Stromal cell of bone marrow (primary cell): ENCODE results near the gene PDLIM4.

Experiments used
- DNase-seq: peaks from one replicate; pipeline ENCODE4 v3.0.0-alpha.2; 2012; ENCODE audit warnings: low read depth

Gene PDLIM4

DNA sequence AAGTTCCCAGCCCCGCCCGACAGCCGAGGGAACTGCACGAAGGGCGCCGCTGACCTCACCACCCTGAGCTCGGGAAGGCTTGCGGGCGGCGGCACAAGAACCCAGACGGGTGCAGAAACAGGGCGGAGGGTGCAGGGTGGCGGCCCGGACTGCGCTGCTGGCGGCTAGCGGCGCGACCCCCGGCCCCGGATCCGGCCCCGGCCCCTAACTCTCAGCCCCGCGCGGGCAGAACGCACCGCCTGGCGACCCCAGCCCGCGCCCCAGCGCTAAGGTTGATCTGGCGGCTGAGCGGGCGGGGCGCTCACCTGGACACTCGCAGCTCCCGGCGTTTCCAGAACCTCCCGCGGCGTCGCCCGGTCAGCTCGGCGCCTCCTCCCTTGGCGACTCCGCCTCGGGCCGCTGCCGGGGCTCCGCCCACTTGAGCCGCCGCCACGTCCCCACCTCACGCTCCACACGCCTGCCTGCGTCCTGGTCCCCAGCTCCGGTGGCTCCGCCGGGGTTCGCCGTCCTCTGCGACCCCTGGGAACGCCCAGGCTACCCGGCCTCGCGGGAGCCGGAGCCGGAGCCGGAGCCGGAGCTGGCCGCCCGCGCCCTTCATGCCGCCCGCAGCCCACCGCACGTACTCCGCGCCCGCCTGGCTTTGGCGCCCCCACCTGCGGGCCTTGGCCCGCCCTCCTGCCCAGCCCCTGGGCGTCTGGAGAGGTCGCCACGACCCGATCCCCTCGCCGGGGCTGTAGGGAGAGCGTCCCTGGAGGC lies 29.8 kb upstream of the PDLIM4 start, which contains the start of gene P4HA2:
Gene P4HA2, minus strand, starts transcription at position 369 of the 756 bp plus-strand sequence. CDS start 9,227 bp downstream, outside the sequence.
- DNase-seq, result peak; percentile 48

DNA sequence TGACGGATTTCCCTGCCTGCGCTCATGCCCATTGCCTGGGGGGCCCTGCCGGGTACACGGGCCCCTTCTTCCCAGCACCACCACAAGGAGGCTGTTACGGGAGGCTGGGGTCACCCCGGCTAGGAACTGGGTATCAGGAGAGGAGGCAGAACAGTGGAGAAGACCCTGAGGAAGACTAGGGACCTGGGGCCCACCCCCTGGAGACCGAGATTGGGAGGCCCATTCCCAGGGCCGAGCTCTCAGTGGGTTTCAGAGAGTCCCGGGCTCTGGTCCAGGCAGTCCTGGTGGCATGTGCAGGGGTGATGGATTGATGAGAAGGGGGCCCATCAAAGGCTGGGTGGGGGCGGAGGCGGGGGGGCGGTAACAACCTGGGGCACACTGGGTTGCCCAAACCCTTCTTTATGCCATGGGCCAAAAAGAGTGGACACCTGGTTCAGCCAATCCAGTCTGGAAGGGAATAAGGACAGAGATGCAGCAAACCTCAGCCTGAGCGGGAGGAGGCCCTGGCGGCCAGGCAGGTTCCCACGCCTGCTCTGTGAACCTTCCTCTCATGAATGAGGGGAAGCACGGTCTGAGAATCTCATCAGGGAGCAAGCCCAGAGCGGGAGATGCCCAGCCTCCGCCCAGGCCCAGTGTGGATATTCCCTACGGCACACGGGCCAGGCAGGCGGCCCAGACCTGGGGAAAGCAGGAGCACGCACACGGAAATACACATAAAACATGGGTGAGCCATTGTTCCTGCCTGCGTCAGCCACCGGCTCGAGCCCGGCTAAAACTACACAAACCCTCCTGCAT lies 29.1 kb upstream of the PDLIM4 start:
- no peak for DNase-seq

DNA sequence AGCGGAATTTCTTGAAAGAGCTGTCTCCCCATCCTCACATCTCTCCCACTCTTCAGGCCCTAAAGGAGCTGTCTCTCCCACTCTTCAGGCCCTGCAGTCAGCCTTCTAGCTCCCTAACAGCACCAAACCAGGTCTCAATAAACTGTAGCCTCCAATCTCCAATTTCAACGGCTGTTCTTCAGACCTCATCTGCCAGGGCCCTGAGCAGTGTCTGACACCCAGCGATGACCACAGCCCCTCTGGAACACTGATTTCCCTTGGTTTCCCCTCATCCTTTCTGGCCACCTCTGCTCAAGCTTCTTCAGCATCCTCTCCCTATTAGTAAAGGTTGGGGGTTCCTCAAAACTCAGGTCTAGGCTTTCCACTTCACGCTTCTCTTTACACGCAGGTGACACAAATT lies 28.3 kb upstream of the PDLIM4 start:
- no peak for DNase-seq

DNA sequence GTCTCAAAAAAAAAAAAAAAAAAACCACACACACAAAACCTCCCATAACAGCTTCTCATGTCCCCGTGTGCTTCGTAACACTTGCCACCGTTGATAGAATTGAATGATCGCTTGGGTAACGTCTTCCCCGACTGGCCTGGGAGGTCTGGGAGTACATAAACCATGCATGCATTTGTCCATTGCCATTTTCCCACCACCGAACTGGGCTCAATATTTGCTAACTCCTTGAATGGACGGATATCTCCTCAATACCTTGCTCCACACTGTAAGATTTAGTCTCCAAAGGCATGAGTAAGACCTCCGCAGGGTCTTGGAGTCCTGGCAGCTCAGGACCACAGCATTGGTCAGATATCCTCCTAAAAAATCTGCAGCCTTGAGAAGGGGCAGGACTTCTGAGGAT lies 26.6 kb upstream of the PDLIM4 start:
- no peak for DNase-seq

DNA sequence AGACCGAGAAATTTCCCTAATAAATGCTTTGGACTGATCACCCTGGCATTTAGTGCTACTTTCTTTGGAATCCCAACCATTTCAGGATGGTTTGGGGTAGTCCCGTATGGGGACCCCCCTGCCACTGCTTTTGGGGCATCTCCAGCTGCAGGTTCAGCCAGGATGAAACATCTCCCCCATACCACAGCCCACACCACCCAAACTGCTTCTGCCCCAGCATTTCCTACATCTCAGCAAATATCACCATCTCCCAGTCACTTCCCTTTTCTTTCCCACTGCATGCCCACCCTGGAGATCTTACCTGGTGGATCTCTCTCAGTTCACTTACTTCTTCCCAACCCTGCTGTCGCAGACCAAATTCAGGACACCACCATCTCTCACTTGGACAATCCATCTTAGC lies 25.0 kb upstream of the PDLIM4 start:
- DNase-seq, result no peak

DNA sequence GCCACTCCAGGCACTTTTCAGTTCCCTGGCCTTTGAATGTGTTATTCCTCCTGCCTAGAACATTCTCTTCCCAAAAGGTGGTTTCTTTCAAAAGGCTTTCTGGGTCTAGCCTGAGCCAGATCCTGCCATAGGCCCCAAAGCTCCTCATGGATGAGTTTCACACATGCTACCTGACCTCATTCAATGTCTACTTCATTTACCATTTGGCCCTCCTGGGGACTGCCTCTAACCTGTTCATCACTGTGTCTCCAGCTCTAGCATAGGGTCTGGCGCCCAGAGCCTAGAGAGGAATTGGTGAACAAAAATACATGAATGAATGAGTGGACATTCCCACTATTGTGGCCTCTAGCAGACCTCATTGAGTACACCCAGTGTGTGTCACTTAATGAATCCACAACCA lies 24.4 kb upstream of the PDLIM4 start:
- no peak for DNase-seq

DNA sequence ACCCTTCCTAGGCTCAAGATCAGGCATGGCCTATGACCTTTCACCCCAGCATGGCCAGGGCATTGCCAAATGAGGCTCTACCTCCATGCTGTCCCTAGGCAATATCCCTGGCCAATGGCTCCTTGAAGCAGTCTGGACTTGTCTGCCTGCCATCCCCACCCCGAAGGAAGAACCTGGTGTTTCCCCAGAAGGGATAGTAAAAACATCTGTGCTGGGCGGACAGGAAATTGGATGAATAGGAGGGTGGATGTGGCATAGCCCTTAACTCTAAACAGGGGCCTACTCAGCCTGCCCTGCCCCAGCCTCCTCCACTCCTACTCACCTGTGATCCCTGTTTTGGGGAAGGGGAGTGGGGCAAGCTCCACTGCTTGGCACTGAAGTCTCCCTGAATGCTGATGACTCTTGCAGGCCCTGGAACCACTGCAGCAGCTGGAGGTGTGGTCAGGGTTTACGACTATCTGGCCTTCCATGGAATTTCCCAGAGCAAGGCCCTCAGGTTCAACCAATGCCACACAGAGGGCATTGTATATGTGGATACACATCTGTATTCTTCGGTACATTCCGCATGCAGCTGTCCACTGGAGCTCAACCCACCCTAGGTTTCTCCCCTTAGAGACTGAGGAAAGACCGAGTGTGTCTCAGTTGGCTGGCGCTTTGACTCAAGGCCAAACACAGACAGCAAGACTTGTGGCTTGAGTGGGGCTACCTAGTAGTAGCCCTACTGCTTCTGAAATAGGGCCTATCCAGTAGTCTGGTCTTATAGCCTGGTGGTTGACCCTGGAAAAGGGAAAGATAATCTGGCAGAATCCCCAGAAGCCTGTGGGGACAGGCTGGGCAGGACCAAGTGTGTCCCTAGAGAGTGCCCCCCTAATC lies 23.4 kb upstream of the PDLIM4 start:
- no peak for DNase-seq

DNA sequence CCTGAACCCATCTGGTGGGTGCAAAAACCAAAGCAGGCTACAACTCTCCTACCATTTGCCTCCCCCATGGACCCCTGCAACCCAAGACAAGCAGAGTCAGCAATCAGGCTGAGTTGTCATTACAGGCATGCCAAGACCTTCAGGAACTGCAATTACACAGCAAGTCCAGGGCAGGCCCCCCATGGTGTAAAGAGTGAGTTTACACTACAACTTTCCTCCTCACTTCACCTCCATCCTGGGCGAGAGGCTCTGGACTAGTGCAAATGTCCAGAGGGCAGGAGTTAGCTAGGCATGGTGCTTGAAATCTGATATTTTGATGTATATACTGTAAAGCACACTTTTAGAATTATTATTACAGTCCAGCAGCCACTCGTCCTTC lies 22.8 kb upstream of the PDLIM4 start:
- DNase-seq, result no peak

DNA sequence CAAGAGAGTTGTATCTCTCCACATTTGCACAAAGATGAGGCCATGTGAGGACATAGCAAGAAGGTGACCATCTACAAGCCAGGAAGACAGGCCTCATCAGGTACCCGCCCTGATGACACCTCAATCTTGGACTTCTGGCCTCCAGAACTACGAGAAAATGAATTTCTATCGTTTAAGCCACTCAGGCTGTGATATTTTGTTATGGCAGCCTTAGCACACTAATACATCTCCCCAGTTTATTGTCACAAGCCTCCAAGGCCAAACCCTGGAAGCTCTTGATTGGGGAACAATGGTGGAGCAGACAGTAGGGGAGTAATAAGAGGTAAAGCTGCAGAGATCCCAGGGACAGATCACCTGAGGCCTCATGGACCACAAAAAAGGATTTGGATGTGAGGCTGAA lies 22.2 kb upstream of the PDLIM4 start:
- no peak for DNase-seq

DNA sequence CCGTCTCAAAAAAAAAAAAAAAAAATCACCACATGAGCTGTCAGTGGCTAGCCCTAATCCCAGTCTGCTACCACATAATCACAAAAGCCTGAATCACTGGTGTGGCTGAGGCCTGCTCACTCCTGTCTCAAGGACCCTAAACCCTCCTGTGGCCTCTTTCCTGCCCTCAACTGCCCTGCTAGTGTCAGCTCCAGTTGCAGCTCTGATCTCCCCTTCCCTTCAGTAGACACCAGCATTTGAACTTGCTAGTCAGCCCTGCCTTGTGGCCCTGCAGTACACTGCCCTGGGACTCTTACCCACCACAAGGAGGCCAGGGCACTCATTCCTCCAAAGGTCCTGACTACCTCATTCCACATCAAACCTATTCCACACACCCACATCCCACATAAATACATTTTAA lies 20.4 kb upstream of the PDLIM4 start:
- no peak for DNase-seq

DNA sequence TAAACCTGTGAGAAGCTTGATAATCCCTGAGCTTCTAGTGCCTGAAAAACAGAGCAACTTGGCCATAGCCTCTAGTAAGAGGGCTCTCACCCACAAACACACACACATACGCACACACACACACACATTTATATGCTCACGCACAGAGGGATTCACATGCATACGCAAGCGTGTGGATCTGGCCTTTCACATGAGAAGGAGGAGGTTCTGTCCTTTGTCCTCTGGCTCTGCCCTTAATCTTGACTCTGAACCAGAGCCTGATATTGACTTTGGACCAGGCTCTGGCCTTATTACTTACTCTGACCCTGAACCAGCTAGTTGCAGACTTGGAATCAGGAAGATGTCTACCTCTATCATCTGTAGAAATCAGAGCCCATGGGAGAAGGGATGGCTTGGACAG lies 19.8 kb upstream of the PDLIM4 start:
- DNase-seq, result no peak

DNA sequence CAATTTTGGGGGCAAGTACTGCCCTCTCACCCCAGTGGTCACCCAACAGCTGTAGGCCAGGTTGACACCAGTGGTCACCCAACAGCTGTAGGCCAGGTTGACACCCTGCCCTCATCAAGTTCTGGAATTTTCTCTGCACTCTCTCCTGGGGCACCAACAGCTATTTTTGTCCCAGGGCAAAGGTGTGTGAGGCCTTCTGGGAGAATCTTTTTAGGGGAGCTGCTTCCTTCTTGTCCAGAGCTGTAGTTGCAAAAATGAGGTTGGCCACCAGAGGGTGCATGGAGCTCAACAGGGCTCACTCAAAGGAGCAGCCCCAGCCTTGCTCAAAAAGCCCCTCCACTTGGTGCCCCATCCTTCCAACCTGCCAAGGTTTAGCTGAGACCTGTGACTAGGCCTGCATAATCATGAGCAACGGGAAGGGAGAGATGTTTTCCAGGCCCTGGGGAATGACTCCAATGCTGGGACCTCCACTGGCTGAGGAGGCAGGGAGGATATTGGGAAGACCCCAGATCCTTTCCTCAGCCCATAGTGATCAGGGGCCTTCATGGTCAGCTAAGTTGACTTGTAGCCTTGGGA lies 19.2 kb upstream of the PDLIM4 start:
- DNase-seq, result no peak

DNA sequence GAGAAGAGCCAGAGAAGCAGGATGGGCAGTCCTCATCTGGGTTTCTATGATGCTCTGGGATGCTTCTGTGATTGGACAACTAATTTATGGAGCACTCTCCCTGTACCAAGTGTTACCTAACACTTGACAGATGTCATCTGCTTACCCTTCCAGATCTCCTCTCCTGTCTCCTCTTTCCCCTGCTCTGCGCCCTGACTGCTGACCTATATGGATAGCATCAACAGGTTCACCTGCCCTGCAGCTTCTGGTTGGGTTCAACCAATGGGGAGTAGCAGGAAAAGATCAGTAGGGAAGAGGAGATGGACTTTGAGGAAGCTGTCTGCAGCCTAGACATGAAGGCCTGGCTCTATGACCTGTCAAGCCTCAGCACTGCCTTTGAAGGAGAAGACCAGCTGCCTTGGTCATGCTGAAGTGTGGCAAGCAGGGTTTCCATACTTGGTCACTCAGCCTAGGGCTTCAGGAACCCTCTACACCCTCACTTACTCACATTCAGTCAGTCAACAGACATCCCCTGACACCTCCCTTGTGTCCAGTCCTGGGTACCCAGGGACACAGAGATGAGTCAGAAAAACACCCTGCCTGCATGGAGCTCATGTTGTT lies 18.5 kb upstream of the PDLIM4 start:
- DNase-seq, result no peak

DNA sequence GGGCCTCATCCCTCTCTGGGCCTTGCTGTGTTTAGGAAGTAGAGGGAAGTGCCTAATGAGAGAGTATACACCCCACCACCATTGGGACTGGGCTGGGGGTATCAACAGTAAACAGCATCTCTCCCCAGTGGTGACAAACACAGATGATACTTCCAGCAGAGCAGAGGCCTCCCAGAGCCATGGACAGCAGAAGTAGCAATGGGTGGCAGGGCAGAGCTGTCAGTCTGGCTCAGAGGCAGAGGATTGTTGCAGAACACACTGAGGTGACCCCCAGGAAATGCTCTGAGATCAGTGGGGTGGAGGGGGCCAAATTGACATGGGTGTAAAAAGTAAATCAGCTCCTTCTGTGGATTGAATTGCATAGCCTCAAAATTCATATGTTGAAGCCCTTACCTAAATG lies 17.7 kb upstream of the PDLIM4 start:
- DNase-seq, result no peak

DNA sequence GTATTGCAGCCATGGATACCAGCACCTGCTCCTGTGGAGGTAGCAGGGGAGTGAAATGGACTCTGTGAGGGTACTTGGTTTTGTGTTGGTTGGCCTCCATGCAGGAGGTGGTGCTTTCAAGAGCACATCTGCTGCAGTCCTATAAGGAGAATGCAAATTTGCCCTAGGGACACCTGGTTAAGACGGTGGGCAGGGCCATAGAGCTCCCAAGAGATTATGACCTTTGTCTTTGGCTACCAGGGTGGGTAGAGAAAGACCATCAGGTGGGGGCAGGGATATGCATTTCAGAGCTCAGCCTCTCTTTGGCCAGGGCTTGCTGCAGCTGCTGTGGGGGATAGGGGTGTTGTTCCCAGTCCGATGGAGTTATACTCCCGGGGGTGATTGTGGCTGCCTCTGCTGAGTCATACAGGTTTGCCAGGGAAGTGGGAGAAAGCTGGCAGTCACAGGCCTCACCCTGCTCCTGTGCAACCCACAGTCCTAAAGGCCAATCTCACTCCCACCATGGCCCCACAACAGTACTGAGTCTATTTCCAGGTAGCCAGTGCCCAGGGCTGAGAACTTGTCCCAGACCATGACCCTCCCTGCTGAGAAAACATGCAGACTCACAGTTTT lies 14.0 kb upstream of the PDLIM4 start:
- no peak for DNase-seq

DNA sequence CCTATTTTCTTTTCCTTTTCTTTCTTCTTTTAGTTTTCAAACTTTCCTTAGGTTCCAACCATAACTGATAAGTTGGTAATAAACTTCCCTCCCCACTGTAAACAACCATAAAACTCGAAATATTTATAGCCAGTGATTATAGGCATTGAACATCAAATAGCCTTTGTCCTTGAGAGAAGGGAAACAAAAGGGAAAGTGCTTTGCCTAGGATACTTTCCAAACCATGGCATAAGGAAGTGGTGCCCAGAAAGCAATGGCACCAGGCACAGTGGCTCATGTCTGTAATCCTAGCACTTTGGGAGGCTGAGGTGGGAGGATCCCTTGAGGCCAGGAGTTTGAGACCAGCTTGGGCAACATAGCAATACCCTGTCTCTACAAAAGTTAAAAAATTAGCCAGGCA lies 11.9 kb upstream of the PDLIM4 start:
- DNase-seq, result no peak

DNA sequence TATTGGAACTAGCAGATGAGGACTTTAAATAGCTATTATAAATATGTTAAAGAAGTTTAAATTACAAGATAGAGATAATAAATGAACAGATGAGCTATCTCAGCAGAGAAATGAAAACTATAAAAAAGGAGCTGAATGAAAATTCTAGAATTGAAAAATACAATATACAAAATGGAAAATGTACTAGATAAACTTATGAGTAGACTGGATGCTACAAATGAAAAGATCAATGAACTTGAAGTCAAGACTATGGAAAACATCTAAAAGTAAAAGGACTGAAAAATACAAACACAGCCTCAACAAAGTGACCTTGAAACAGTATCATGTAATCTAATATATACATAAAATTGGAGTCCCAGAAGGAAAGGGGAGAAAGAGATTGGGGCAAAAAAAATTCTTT lies 10.7 kb upstream of the PDLIM4 start:
- DNase-seq, result no peak

DNA sequence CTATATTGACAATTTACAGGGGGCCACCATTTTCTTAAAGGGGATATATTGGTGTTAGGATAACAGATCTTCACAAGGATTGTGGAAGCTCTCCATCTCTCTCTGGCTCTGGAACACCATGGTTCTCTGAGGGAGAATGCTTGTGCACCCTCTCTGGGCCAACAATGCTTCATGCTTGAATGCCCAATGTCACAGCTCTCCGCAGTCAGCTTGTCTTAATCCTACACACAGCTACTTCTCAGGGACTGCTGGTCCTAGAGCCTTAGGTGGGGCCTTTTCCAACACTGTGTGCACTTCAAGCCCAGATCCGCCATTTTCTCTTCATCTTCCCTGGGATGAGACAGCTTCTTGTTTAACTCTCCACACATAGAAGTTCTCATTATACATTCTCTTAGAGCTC lies 6.9 kb upstream of the PDLIM4 start:
- DNase-seq, result no peak

DNA sequence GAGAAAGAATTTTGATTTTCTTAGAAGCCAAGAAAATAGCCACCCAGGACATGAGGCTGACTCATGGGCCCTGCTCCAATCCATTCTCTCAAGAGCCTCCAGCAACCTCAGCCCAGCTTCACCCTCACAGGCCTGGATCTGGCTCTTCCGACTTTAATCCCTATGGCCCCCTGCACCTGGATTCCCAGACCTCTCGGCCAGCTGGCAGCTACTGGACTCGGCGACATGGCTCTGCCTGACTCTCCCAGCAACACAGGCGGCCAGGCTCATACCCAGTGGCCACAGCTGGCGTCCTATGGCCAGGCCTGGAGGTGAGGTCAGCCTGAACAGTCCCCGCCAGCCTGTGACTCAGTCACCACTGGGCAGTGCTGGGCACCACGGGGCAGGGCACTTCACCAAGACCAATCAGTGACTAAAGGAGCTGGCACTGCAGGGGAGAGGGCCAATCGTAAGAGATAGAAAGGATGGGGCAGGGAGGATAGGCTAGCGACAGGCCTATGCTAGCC lies 6.2 kb upstream of the PDLIM4 start:
- DNase-seq, result no peak

DNA sequence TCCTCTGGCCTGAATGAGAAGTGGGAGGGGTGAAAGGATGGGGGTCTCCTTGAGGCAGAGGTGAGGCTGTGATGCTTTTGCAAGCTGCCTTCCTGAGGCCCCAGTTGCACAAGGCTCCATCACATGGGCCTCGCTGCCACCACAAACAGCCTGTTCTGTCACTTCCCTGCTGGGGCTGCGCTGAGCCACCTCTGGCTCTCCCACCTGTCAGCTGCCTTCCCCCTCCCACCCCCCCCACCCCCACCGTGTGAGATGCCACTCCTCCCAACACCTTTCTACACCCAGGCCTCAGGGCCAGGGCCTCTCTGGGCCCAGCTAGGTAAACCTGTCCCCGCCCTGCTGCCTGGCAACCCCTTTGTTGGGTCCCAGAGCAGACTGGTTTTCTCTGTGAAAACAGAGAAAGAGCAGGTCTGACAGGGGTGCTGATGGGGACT lies 4.5 kb upstream of the PDLIM4 start:
- DNase-seq, result no peak
